Measurements from ENCODE around the gene ANKMY1.

Gene ANKMY1

DNA sequence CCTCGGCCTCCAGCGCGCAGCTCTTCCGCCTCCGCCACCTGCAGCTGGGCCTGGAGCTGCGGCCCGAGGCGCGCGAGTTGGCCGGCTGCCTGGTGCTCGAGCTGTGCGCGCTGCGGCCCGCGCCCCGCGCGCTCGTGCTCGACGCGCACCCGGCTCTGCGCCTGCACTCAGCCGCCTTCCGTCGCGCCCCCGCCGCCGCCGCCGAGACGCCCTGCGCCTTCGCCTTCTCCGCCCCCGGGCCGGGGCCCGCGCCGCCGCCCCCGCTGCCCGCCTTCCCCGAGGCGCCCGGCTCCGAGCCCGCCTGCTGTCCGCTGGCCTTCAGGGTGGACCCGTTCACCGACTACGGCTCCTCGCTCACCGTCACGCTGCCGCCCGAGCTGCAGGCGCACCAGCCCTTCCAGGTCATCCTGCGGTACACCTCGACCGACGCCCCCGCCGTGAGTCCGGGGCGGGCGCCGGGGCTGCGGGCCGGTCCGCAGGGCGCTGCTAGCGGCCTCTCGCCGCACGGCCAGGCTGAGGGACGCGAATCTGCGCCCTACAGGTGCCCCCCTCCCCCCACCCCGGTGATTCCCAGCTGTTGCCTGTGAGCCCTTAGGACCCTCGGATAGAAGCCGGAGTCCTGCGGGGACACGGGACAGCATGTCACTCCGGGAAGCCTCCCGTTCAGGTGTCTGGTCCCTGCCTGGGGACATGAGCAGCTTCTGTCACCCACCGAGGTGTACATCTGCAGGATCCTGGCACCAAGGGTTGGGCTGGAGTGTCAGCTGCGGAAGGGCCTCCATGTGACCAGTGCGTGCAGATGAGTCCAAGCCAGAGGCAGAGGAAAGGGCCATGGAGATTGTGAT lies 11.1 kb upstream of the ANKMY1 start:
- Histone ChIP-seq H3K9me3 (ENCODE audit: insufficient read depth, low read length) (no peaks in the 10 kb centered on the region), H2AFZ (ENCODE audit: low read depth, low read length, severe bottlenecking) (no peak overlapping the region), H3K27me3 (ENCODE audit: low read length) (no peaks in the 10 kb centered on the region), H3F3A (ENCODE audit: insufficient read depth) (peaks cover 23% of the 10 kb centered on the region), H3K4me3 (ENCODE audit: insufficient read depth, low read length, poor library complexity, severe bottlenecking) (peak overlapping the region; percentile 70), H3K79me2 (ENCODE audit: insufficient read depth, low read length) (peaks cover 24% of the 10 kb centered on the region), H3K4me2 (ENCODE audit: low read depth, low read length, poor library complexity, severe bottlenecking) (peak overlapping the region; percentile 65), H3K36me3 (ENCODE audit: low read length) (no peaks in the 10 kb centered on the region), H3K9ac (ENCODE audit: low read length) (peak overlapping the region; percentile 77), H3K9me2 (replicated peaks; ENCODE audit: insufficient read depth, low read length) (no peaks in the 10 kb centered on the region), H4K20me1 (ENCODE audit: low read depth, low read length) (no peaks in the 10 kb centered on the region), H3K27ac (ENCODE audit: low read depth, low read length) (peak overlapping the region; percentile 65)
- TF ChIP-seq EZH2phosphoT487 (conservative IDR thresholded peaks at IDR 0.05; ENCODE audit: low read length), result no peak
- TF ChIP-seq, protein P1, sequence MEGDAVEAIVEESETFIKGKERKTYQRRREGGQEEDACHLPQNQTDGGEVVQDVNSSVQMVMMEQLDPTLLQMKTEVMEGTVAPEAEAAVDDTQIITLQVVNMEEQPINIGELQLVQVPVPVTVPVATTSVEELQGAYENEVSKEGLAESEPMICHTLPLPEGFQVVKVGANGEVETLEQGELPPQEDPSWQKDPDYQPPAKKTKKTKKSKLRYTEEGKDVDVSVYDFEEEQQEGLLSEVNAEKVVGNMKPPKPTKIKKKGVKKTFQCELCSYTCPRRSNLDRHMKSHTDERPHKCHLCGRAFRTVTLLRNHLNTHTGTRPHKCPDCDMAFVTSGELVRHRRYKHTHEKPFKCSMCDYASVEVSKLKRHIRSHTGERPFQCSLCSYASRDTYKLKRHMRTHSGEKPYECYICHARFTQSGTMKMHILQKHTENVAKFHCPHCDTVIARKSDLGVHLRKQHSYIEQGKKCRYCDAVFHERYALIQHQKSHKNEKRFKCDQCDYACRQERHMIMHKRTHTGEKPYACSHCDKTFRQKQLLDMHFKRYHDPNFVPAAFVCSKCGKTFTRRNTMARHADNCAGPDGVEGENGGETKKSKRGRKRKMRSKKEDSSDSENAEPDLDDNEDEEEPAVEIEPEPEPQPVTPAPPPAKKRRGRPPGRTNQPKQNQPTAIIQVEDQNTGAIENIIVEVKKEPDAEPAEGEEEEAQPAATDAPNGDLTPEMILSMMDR (IDR thresholded peaks at IDR 0.05; ENCODE audit: insufficient read depth, low read length, poor library complexity, severe bottlenecking), result no peak

DNA sequence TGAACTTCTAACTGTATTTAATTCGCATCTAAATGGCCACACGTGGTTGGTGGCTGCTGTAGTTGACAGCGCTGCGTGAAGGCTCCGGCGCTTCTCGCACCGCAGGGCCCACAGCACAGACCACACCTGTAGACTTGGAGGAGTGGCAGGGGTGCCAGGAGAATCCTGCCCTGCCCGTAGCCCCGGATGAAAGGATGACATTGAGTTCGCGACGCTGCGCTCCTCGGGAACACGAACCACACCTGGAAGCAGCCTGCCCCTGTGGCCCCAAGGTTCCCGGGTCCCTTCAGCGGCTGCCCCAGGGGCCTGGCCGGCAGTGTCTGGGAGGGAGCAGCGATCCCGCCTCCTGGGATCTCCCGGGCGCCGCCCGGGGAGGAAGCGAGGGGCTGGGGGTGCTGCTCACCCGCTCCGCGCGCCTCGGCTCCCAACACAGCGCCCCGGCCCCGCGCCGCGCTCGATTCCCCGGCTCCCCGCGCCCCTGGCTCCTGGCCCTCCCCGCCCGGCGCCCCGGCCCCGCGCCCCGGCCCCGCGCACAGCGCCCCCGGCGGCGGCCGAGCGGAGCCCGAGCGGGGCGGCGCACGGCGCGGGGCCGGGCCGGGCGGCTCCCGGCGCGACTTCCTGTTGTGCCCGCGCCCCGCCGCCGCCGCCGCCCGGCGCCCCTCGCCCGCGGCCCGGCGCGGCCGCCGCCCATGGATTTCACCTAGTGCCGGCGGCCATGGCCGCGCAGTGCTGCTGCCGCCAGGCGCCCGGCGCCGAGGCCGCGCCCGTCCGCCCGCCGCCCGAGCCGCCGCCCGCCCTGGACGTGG lies 10.3 kb upstream of the ANKMY1 start, which contains the start of gene RNPEPL1:
RNPEPL1 (plus strand) TSS at position 613 of the 806 bp plus-strand sequence; CDS start at position 716, 103 bp downstream.
- no peaks in the 10 kb centered on the region for H3K36me3 ChIP-seq (ENCODE audit: low read length)
- no peaks in the 10 kb centered on the region for H4K20me1 ChIP-seq (ENCODE audit: low read depth, low read length)
- H3K4me3 ChIP-seq (ENCODE audit: insufficient read depth, low read length, poor library complexity, severe bottlenecking), result peak within 1 kb of the TSS; percentile 70
- no peak for TF ChIP-seq EZH2phosphoT487 (conservative IDR thresholded peaks at IDR 0.05; ENCODE audit: low read length)
- TF ChIP-seq, protein P1 (IDR thresholded peaks at IDR 0.05; ENCODE audit: insufficient read depth, low read length, poor library complexity, severe bottlenecking), result no peak
- peaks cover 28% of the 10 kb centered on the region for H3F3A ChIP-seq (ENCODE audit: insufficient read depth)
- peak within 1 kb of the TSS; percentile 92 for H3K4me2 ChIP-seq (ENCODE audit: low read depth, low read length, poor library complexity, severe bottlenecking)
- H3K27me3 ChIP-seq (ENCODE audit: low read length), result no peaks in the 10 kb centered on the region
- peaks cover 24% of the 10 kb centered on the region for H3K79me2 ChIP-seq (ENCODE audit: insufficient read depth, low read length)
- no peaks in the 10 kb centered on the region for H3K9me2 ChIP-seq (replicated peaks; ENCODE audit: insufficient read depth, low read length)
- peak within 1 kb of the TSS; percentile 77 for H3K9ac ChIP-seq (ENCODE audit: low read length)
- H3K27ac ChIP-seq (ENCODE audit: low read depth, low read length), result peak within 1 kb of the TSS; percentile 78
- peak within 1 kb of the TSS; percentile 15 for H2AFZ ChIP-seq (ENCODE audit: low read depth, low read length, severe bottlenecking)
- no peaks in the 10 kb centered on the region for H3K9me3 ChIP-seq (ENCODE audit: insufficient read depth, low read length)

DNA sequence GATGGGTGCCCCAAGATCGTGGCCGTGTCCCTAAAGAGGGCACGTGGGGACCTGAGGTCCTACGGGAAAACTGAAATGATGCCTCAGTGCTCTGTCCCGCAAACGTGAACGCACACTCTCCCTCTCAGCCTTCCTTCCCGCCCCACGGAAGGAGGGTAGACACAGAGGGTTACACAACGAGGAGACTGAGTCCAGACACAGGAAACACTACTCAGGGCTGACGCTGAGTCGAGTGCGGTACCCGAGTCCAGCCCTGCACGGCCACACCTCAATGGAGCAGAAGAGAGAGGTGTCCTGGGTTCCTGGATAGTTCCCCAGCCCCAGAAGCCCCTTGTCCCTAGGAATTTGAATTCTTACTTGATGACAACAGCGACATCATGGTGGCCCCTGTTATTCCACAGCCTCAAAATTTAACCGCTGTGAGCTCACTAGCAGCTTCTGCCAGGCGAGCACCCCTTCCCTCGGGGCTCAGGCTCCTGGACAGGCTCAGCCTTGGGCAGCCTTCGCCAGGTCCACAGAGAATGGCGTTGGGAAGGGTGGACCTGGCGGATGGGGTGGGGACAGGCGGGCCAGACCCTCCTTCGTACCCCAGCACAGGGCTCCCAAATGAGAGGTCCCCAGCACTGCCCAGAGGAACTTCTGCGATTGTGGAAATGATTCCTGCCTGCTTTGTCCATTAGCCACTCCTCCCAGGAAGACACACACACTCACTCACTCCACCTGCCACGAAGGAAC lies 9.5 kb upstream of the ANKMY1 start:
- peak overlapping the region; percentile 15 for H2AFZ ChIP-seq (ENCODE audit: low read depth, low read length, severe bottlenecking)
- H3K4me3 ChIP-seq (ENCODE audit: insufficient read depth, low read length, poor library complexity, severe bottlenecking), result peak overlapping the region; percentile 56
- H3K9me3 ChIP-seq (ENCODE audit: insufficient read depth, low read length), result no peaks in the 10 kb centered on the region
- no peaks in the 10 kb centered on the region for H3K36me3 ChIP-seq (ENCODE audit: low read length)
- H3K79me2 ChIP-seq (ENCODE audit: insufficient read depth, low read length), result peaks cover 24% of the 10 kb centered on the region
- H3K9me2 ChIP-seq (replicated peaks; ENCODE audit: insufficient read depth, low read length), result no peaks in the 10 kb centered on the region
- TF ChIP-seq, protein P1 (IDR thresholded peaks at IDR 0.05; ENCODE audit: insufficient read depth, low read length, poor library complexity, severe bottlenecking), result no peak
- TF ChIP-seq EZH2phosphoT487 (conservative IDR thresholded peaks at IDR 0.05; ENCODE audit: low read length), result no peak
- H3K27ac ChIP-seq (ENCODE audit: low read depth, low read length), result peak overlapping the region; percentile 78
- H3K4me2 ChIP-seq (ENCODE audit: low read depth, low read length, poor library complexity, severe bottlenecking), result peak overlapping the region; percentile 92
- no peaks in the 10 kb centered on the region for H3K27me3 ChIP-seq (ENCODE audit: low read length)
- no peaks in the 10 kb centered on the region for H4K20me1 ChIP-seq (ENCODE audit: low read depth, low read length)
- peak overlapping the region; percentile 69 for H3K9ac ChIP-seq (ENCODE audit: low read length)
- peaks cover 28% of the 10 kb centered on the region for H3F3A ChIP-seq (ENCODE audit: insufficient read depth)

Measured in SU-DHL-6 (cell line).